Breast epithelium (tissue), 3 donors: ENCODE measurements around the gene ULK4.

ENCODE experiments used
- CTCF ChIP-seq, 3 donors: fragments of 450-650 bp; IDR thresholded peaks; one replicate each; pipeline ENCODE4 v1.5.1; 2016 to 2017; ENCODE audit warnings: antibody characterized with exemption in 3 of 3, mild to moderate bottlenecking in 3 of 3, moderate library complexity in 3 of 3
- POLR2A ChIP-seq: fragments of 450-650 bp; IDR thresholded peaks from one replicate; pipeline ENCODE4 v1.6.1; 2016; ENCODE audit warnings: antibody characterized with exemption, mild to moderate bottlenecking, moderate library complexity

GRCh38 chr3:41601404-41601987 lies 360.4 kb downstream of the ULK4 start:
- TF ChIP-seq POLR2A (no peak), CTCF (IDR thresholded peaks at IDR 0.05) (no peak)
